ENCODE results near the gene ZNF804B.
"Not testable (repeated sequence)": the region's sequence is repeated elsewhere in the genome, so short reads cannot be mapped to it uniquely, and the experiment has no call there.

The ZNF804B gene

GRCh38 chr7:89170628-89171027, 411.1 kb downstream of the ZNF804B start:
- Histone ChIP-seq H3K4me1 (ENCODE audit: control insufficient read depth, insufficient read depth, low read length) (no peaks in the 10 kb centered on the region), H3K4me3 (ENCODE audit: low read length) (no peak overlapping the region), H3K9me3 (ENCODE audit: control insufficient read depth, low read length) (no peaks in the 10 kb centered on the region), H3K9ac (ENCODE audit: low read length) (no peak overlapping the region), H3K36me3 (ENCODE audit: control insufficient read depth, insufficient read depth, low read length, severe bottlenecking) (no peaks in the 10 kb centered on the region), H3K27me3 (replicated peaks; ENCODE audit: control insufficient read depth, insufficient read depth, low read length) (no peaks in the 10 kb centered on the region)
- DNase-seq (ENCODE audit: low read depth), result no peak

GRCh38 chr7:89182116-89182515, 422.6 kb downstream of the ZNF804B start:
- Histone ChIP-seq H3K4me3 (ENCODE audit: low read length) (no peak overlapping the region), H3K27me3 (replicated peaks; ENCODE audit: control insufficient read depth, insufficient read depth, low read length) (no peaks in the 10 kb centered on the region), H3K4me1 (ENCODE audit: control insufficient read depth, insufficient read depth, low read length) (no peaks in the 10 kb centered on the region), H3K9me3 (ENCODE audit: control insufficient read depth, low read length) (peaks cover 5% of the 10 kb centered on the region), H3K36me3 (ENCODE audit: control insufficient read depth, insufficient read depth, low read length, severe bottlenecking) (no peaks in the 10 kb centered on the region), H3K9ac (ENCODE audit: low read length) (no peak overlapping the region)
- no peak for DNase-seq (ENCODE audit: low read depth)

GRCh38 chr7:89183712-89184111, 424.2 kb downstream of the ZNF804B start:
- H3K4me1 ChIP-seq (ENCODE audit: control insufficient read depth, insufficient read depth, low read length), result no peaks in the 10 kb centered on the region
- no peak overlapping the region for H3K9ac ChIP-seq (ENCODE audit: low read length)
- no peak for DNase-seq (ENCODE audit: low read depth)
- no peaks in the 10 kb centered on the region for H3K36me3 ChIP-seq (ENCODE audit: control insufficient read depth, insufficient read depth, low read length, severe bottlenecking)
- peaks cover 5% of the 10 kb centered on the region for H3K9me3 ChIP-seq (ENCODE audit: control insufficient read depth, low read length)
- no peak overlapping the region for H3K4me3 ChIP-seq (ENCODE audit: low read length)
- no peaks in the 10 kb centered on the region for H3K27me3 ChIP-seq (replicated peaks; ENCODE audit: control insufficient read depth, insufficient read depth, low read length)

- Histone ChIP-seq H3K4me1 (ENCODE audit: control insufficient read depth, insufficient read depth, low read length) (no peaks in the 10 kb centered on the region), H3K36me3 (ENCODE audit: control insufficient read depth, insufficient read depth, low read length, severe bottlenecking) (no peaks in the 10 kb centered on the region), H3K27me3 (replicated peaks; ENCODE audit: control insufficient read depth, insufficient read depth, low read length) (no peaks in the 10 kb centered on the region), H3K9ac (ENCODE audit: low read length) (no peak overlapping the region), H3K4me3 (ENCODE audit: low read length) (no peak overlapping the region), H3K9me3 (ENCODE audit: control insufficient read depth, low read length) (no peaks in the 10 kb centered on the region)
- no peak for DNase-seq (ENCODE audit: low read depth)
These were observed 441.3 kb downstream of the ZNF804B start for GRCh38 chr7:89200758-89201157.

- H3K4me3 ChIP-seq (ENCODE audit: low read length), result no peak overlapping the region
- no peak for DNase-seq (ENCODE audit: low read depth)
- no peaks in the 10 kb centered on the region for H3K4me1 ChIP-seq (ENCODE audit: control insufficient read depth, insufficient read depth, low read length)
- no peaks in the 10 kb centered on the region for H3K36me3 ChIP-seq (ENCODE audit: control insufficient read depth, insufficient read depth, low read length, severe bottlenecking)
- H3K9me3 ChIP-seq (ENCODE audit: control insufficient read depth, low read length), result no peaks in the 10 kb centered on the region
- H3K27me3 ChIP-seq (replicated peaks; ENCODE audit: control insufficient read depth, insufficient read depth, low read length), result no peaks in the 10 kb centered on the region
- H3K9ac ChIP-seq (ENCODE audit: low read length), result no peak overlapping the region
These were observed 464.4 kb downstream of the ZNF804B start for GRCh38 chr7:89223900-89224395.

GRCh38 chr7:89228688-89229171, 469.2 kb downstream of the ZNF804B start:
- not testable (repeated sequence) for H3K36me3 ChIP-seq (ENCODE audit: control insufficient read depth, insufficient read depth, low read length, severe bottlenecking); DNase-seq (ENCODE audit: low read depth); H3K4me1 ChIP-seq (ENCODE audit: control insufficient read depth, insufficient read depth, low read length); H3K4me3 ChIP-seq (ENCODE audit: low read length); H3K27me3 ChIP-seq (replicated peaks; ENCODE audit: control insufficient read depth, insufficient read depth, low read length); H3K9ac ChIP-seq (ENCODE audit: low read length); H3K9me3 ChIP-seq (ENCODE audit: control insufficient read depth, low read length)

GRCh38 chr7:89238156-89238555, 478.7 kb downstream of the ZNF804B start:
- no peaks in the 10 kb centered on the region for H3K27me3 ChIP-seq (replicated peaks; ENCODE audit: control insufficient read depth, insufficient read depth, low read length)
- no peak overlapping the region for H3K9ac ChIP-seq (ENCODE audit: low read length)
- DNase-seq (ENCODE audit: low read depth), result peak; percentile 41
- H3K9me3 ChIP-seq (ENCODE audit: control insufficient read depth, low read length), result no peaks in the 10 kb centered on the region
- no peak overlapping the region for H3K4me3 ChIP-seq (ENCODE audit: low read length)
- peaks cover 4% of the 10 kb centered on the region for H3K4me1 ChIP-seq (ENCODE audit: control insufficient read depth, insufficient read depth, low read length)
- no peaks in the 10 kb centered on the region for H3K36me3 ChIP-seq (ENCODE audit: control insufficient read depth, insufficient read depth, low read length, severe bottlenecking)

GRCh38 chr7:89246196-89246595, 486.7 kb downstream of the ZNF804B start:
- Histone ChIP-seq H3K27me3 (replicated peaks; ENCODE audit: control insufficient read depth, insufficient read depth, low read length) (no peaks in the 10 kb centered on the region), H3K36me3 (ENCODE audit: control insufficient read depth, insufficient read depth, low read length, severe bottlenecking) (no peaks in the 10 kb centered on the region), H3K4me1 (ENCODE audit: control insufficient read depth, insufficient read depth, low read length) (no peaks in the 10 kb centered on the region), H3K9ac (ENCODE audit: low read length) (no peak overlapping the region), H3K4me3 (ENCODE audit: low read length) (no peak overlapping the region), H3K9me3 (ENCODE audit: control insufficient read depth, low read length) (peaks cover 11% of the 10 kb centered on the region)
- no peak for DNase-seq (ENCODE audit: low read depth)

GRCh38 chr7:89247207-89247606, 487.7 kb downstream of the ZNF804B start:
- Histone ChIP-seq H3K9ac (ENCODE audit: low read length) (no peak overlapping the region), H3K9me3 (ENCODE audit: control insufficient read depth, low read length) (peaks cover 14% of the 10 kb centered on the region), H3K27me3 (replicated peaks; ENCODE audit: control insufficient read depth, insufficient read depth, low read length) (no peaks in the 10 kb centered on the region), H3K4me3 (ENCODE audit: low read length) (no peak overlapping the region), H3K36me3 (ENCODE audit: control insufficient read depth, insufficient read depth, low read length, severe bottlenecking) (no peaks in the 10 kb centered on the region), H3K4me1 (ENCODE audit: control insufficient read depth, insufficient read depth, low read length) (no peaks in the 10 kb centered on the region)
- no peak for DNase-seq (ENCODE audit: low read depth)

GRCh38 chr7:89259085-89259484, 499.6 kb downstream of the ZNF804B start:
- Histone ChIP-seq H3K27me3 (replicated peaks; ENCODE audit: control insufficient read depth, insufficient read depth, low read length) (no peaks in the 10 kb centered on the region), H3K36me3 (ENCODE audit: control insufficient read depth, insufficient read depth, low read length, severe bottlenecking) (no peaks in the 10 kb centered on the region), H3K4me3 (ENCODE audit: low read length) (no peak overlapping the region), H3K9me3 (ENCODE audit: control insufficient read depth, low read length) (no peaks in the 10 kb centered on the region), H3K4me1 (ENCODE audit: control insufficient read depth, insufficient read depth, low read length) (no peaks in the 10 kb centered on the region), H3K9ac (ENCODE audit: low read length) (no peak overlapping the region)
- DNase-seq (ENCODE audit: low read depth), result no peak

GRCh38 chr7:89264126-89264525, 504.6 kb downstream of the ZNF804B start:
- Histone ChIP-seq H3K27me3 (replicated peaks; ENCODE audit: control insufficient read depth, insufficient read depth, low read length) (no peaks in the 10 kb centered on the region), H3K4me3 (ENCODE audit: low read length) (no peak overlapping the region), H3K9me3 (ENCODE audit: control insufficient read depth, low read length) (no peaks in the 10 kb centered on the region), H3K4me1 (ENCODE audit: control insufficient read depth, insufficient read depth, low read length) (no peaks in the 10 kb centered on the region), H3K9ac (ENCODE audit: low read length) (no peak overlapping the region), H3K36me3 (ENCODE audit: control insufficient read depth, insufficient read depth, low read length, severe bottlenecking) (no peaks in the 10 kb centered on the region)
- no peak for DNase-seq (ENCODE audit: low read depth)

- no peak overlapping the region for H3K9ac ChIP-seq (ENCODE audit: low read length)
- H3K4me1 ChIP-seq (ENCODE audit: control insufficient read depth, insufficient read depth, low read length), result no peaks in the 10 kb centered on the region
- no peaks in the 10 kb centered on the region for H3K9me3 ChIP-seq (ENCODE audit: control insufficient read depth, low read length)
- no peaks in the 10 kb centered on the region for H3K27me3 ChIP-seq (replicated peaks; ENCODE audit: control insufficient read depth, insufficient read depth, low read length)
- no peak overlapping the region for H3K4me3 ChIP-seq (ENCODE audit: low read length)
- no peaks in the 10 kb centered on the region for H3K36me3 ChIP-seq (ENCODE audit: control insufficient read depth, insufficient read depth, low read length, severe bottlenecking)
- DNase-seq (ENCODE audit: low read depth), result no peak
These were observed 506.1 kb downstream of the ZNF804B start for GRCh38 chr7:89265631-89266030.

Measured in adipocyte (in vitro differentiated cells).